DMS 273 (cell line): ENCODE results near the gene RREB1.

Experiments used
- DNase-seq: peaks from one replicate; lab custom pipeline; 2025; ENCODE audit not compliant: unreplicated experiment; lab: John Stamatoyannopoulos, UW

The RREB1 gene

DNA sequence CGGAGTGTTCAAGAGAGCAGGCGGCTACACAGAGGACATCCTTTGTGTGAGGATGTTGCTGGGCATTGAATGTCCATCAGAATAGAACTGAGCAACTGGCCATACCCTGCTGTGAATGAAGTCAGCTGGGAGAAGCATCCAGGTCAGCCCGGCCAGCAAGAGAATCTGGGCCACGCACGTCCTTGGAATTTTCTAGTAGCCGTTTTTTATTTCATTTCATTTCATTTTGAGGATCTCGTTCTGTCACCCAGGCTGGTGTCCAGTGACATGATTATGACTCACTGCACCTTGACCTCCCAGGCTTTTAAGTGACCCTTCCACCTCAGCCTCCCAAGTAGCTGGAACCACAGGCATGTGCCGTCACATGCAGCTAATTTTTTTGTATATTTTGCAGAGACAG lies 107.4 kb downstream of the RREB1 start:
- no peak for DNase-seq

DNA sequence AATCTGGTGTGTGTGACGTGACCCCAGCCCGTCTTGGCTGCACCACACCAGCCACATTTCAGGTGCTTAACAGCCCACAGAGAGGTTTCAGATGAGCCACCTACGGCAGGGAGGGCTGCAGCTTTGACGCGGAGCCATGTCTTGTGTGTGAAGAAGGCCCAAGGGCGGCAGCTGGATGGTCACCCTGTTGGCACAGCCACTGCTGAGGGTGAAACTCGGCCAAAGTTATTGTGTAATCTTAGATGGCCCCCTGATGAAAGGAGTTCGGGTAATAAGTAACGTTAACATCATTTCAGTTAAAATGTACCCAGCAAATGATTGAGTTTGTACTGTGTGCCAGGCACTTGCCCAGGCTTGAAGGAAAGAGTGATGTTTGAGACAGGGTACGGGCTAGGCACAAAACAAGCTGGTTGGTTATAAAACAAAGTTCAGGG lies 108.1 kb downstream of the RREB1 start:
- DNase-seq, result no peak

DNA sequence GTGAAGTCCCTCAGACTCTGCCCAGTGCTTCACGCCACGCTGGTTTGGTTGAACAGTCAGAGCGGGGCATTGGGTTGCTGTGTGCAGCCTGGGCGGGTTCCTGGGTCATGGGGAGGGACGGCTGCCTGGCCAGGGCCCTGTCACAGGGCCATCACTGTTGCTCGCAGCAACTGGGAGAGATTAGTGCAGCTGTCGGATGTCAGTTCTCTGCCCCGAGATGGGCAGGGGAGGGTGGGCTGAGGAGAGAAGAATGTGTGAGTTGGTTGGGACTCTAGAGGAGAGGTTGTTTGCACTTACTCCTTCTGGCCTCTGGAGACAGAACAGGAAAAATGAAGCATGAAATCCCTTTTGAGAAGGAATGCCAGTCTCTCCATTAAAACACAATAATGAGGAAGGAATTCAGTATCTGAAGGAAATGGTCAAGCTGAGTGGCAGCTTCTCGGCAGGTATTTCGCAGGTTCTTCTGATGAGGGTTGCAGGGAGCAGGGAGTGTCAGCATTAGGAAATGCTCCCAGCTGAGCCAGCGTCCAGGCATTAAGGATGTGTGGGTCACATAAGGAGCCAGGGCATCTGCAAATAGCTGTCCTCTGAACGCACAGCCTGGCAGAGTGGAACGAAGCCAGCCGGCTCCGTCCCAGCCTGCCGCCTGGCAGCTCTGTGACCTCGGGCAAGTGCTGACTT lies 109.3 kb downstream of the RREB1 start:
- DNase-seq, result no peak

DNA sequence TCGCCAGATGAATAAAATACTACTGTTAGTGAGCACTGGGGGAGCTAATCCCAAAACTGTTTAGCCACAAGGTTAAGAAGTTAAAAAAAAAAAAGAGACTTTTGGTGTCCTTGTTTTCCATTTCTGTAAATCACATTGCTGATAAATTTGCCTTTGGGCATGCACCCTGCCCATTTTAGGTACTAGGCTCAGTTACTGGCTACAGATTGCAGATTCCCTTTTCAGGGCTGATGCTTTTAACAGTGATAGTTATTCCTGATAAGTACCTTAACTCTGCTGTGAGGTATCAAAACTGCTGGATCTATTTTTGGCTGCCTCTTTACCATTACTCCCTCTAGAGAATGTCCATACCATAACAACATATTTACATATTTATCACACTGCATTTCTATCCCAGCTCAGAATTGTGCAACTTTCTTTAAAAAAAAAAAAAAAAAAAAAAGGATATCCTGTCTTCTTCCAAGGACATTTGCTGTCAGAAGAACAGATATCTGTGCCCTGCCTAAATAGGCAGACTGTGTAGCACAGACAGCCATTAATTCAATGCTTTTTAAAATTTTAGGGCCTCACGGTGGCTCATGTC lies 110.7 kb downstream of the RREB1 start:
- no peak for DNase-seq

DNA sequence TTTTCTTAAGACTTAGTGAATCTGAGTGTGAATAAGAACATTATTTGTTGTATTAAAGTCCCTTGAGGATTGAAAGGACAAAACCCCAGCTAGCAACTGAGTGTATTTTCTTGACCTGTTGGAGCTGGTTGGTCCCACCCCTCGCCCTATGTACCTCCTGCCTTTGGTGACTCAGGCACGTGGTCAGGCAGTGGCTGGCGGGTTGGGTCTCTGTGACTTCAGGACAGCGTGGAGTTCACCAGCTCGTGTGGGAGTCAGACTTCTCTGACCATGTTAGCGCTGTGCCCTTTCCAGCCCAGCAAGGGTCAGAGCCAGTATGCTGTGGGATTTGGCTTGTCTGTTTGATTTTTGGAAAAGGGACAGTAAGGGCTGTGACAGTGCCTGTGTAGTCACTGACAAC lies 111.5 kb downstream of the RREB1 start:
- no peak for DNase-seq

DNA sequence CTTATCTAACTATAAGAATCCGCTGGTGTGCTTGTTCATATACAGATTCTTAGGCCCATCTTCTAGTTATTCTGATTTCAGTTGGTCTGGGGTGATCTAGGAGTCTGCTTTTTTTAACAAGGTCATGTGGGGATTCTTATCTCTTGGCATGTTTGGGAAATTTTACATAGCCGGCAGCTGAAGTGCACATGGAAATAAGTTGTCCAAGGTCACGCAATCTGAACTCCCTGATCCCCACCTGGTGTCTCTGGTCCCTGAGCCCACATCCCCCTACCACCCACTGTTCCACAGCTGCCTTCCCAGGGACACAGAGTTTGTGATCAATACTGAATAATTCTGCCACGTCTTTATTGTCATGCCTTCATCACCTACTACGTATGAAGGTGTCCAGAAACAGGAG lies 114.4 kb downstream of the RREB1 start:
- no peak for DNase-seq

DNA sequence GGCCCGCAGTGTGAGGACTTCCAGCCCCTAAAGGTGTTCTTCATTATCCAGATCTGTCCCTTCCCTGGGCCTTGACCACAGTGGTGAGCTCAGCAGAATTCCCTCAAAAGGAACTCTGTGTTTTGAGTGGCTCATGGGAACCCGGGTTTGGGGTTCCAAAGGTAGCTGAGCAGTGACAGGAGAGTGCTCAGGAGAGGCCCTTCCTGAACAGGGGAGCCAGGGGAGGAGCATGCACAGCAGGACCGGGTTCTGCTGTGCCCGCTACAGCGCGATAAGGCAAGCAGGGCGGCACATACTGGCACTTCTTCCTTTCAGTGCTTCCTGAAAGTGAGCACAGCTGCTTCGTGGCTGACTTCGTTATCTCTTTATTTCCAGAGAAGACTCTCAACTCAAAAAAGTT lies 117.0 kb downstream of the RREB1 start:
- DNase-seq, result no peak

DNA sequence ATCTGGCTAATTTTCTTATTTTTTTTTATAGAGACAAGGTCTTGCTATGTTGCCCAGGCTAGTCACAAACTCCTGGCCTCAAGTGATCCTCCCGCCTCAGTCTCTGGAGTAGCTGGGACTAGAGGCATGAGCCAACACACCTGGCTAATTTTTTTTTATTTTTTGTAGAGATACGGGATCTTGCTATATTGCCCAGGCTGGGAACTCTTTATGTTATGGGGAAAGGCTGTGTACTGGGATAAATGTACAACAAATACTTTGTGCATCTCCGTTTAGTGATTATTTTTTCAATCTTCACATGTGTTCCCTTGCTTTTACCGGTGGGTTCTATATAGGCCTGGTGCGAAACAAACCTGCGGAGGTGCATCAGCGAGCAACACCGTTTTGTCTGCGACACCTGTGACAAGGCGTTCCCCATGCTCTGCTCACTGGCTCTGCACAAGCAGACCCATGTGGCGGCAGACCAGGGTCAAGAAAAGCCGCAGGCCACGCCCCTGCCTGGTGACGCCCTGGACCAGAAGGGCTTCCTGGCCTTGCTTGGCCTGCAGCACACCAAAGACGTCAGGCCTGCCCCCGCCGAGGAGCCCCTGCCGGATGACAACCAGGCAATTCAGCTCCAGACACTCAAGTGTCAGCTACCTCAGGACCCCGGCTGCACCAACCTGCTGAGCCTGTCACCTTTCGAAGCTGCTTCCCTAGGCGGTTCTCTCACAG lies 121.1 kb downstream of the RREB1 start:
- no peak for DNase-seq

DNA sequence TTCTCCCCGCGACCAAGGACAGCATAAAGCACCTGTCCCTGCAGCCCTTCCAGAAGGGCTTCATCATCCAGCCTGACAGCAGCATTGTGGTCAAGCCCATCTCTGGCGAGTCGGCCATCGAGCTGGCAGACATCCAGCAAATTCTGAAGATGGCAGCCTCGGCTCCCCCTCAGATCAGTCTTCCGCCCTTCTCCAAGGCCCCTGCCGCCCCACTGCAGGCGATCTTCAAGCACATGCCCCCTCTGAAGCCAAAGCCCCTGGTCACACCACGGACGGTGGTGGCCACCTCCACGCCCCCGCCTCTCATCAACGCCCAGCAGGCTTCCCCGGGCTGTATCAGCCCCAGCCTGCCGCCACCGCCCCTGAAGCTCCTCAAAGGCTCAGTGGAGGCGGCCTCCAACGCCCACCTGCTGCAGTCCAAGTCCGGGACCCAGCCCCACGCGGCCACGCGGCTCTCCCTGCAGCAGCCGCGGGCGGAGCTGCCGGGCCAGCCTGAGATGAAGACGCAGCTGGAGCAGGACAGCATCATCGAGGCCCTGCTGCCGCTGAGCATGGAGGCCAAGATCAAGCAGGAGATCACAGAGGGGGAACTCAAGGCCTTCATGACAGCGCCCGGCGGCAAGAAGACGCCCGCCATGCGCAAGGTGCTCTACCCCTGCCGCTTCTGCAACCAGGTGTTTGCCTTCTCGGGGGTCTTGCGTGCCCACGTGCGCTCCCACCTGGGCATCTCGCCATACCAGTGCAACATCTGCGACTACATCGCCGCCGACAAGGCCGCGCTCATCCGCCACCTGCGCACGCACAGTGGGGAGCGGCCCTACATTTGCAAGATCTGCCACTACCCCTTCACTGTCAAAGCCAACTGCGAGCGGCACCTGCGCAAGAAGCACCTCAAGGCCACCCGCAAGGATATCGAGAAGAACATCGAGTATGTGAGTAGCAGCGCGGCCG lies 121.9 kb downstream of the RREB1 start:
- DNase-seq, result no peak

DNA sequence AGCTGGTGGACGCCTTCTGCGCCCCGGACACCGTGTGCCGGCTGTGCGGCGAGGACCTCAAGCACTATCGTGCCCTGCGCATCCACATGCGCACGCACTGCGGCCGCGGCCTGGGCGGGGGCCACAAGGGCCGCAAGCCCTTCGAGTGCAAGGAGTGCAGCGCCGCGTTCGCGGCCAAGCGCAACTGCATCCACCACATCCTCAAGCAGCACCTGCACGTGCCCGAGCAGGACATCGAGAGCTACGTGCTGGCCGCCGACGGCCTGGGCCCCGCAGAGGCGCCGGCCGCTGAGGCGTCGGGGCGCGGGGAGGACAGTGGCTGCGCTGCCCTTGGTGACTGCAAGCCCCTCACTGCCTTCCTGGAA lies 122.5 kb downstream of the RREB1 start:
- no peak for DNase-seq

DNA sequence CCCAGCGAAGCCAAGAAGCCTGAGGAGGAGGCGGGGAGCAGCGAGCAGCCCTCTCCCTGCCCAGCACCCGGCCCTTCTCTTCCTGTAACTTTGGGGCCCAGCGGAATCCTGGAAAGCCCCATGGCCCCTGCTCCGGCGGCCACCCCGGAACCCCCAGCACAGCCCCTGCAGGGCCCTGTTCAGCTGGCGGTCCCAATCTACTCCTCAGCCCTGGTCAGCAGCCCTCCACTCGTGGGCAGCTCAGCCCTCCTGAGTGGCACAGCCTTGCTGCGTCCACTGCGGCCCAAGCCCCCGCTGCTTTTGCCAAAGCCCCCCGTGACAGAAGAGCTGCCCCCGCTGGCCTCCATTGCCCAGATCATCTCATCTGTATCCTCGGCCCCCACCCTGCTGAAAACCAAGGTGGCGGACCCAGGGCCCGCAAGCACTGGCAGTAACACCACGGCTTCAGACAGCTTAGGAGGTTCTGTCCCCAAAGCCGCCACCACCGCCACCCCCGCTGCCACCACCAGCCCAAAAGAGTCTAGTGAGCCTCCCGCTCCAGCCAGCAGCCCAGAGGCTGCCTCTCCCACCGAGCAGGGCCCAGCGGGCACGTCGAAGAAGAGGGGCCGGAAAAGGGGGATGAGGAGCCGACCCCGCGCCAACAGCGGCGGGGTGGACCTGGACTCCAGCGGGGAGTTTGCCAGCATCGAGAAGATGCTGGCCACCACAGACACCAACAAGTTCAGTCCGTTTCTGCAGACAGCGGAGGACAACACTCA lies 123.4 kb downstream of the RREB1 start:
- no peak for DNase-seq

DNA sequence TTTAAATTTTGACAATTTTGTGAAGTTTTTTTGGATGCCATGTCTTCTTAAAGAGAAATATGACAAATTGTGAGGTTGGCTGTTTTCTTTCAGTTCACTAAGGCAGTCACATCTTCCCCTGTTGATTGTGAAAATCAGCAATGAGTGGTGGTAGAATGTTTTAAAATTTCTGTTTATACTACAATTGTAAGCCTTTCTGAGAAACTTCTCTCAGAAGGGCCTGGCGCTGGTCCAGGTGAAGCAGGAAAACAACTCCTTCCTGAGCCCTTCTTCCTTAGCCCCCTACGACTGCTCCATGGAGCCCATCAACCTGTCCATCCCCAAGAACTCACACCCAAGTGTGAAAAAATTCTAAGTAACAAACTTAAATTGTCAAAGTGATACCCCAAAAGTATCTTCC lies 124.6 kb downstream of the RREB1 start:
- no peak for DNase-seq

DNA sequence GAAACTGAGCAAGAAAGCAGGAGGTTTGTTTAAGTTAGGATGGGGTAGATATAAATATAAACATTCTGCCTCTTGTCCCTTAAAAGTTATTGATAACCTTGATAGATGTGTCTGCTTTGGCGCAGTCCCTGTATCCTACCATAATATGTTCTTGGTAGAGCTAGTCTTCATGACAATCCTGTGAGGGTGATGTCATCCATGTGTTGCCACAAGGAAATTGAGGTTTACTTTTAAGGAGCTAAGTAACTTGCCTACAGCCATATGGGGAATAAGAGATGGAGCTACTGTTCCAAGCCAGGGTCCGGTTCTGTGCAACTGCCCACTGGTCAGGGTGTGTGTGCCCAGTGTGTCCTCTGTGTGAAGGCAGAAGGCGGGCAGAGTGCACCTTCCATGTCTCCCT lies 126.8 kb downstream of the RREB1 start:
- DNase-seq, result no peak

DNA sequence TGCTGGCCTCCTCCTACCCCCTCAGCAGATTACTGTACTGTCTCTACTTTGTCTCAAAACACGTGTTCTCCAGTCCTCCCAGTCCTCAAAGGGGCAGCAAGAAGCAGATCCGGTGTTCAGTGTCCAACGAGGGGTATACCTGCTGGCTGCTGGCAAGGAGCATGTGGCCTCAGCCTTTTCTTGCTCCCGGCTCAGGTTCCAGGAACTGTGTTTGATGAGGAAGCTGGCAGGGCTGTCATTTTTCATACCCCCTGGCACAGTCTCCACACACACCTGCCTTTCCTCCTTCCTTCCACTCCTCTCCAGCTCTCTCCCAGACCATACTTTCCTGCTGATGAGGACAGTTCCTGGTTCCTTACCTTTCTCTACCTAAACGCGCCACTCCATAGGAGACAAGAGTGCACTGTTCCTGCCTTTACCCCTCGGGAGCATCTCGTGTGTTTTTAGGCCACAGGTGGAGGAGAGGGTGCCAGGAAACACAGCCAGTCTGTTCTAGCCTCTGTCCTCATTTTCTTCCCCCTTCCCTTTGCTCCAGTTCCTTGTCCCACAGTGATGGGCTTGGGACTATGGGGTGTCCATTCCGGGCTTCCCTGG lies 128.0 kb downstream of the RREB1 start:
- no peak for DNase-seq

DNA sequence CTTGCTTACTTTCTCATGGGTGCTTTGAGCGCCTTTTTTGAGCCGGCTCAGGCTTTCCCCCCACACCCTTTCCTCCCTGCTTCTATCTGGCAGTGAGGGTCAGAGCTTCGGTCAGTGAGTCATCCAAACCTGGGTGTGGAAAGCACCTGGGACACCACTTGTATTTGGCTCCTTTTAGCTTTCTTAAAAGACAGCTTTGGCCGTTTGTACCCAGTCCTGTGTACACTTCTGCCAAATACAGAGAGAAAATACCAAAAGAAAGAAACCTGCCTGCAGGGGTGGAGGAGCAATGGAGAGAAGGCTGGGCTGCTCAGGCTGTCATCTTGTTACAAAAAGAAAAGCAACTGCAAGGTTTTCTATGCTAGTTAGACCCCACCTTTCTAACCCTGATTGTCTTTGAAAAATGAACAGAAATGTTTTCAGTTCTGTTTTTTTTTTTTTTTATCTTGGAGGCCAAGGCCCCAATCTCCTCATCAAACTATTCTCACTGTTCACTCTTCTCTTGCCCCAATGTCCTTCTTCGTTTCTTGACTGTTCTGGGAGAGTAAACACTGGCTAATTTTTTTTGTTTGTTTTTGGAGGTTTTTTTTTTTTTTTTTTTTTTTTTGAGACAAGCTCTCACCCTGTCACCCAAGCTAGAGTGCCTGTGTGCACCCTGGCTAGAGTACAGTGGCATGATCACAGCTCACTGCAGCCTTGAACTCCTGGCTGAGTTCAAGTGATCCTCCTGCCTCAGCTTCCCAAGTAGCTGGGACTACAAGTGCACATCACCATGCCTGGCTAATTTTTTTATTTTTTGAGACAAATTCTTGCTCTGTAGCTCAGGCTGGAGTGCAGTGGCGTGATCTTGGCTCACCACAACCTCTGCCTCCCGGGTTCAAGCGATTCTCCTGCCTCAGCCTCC lies 128.8 kb downstream of the RREB1 start:
- no peak for DNase-seq

DNA sequence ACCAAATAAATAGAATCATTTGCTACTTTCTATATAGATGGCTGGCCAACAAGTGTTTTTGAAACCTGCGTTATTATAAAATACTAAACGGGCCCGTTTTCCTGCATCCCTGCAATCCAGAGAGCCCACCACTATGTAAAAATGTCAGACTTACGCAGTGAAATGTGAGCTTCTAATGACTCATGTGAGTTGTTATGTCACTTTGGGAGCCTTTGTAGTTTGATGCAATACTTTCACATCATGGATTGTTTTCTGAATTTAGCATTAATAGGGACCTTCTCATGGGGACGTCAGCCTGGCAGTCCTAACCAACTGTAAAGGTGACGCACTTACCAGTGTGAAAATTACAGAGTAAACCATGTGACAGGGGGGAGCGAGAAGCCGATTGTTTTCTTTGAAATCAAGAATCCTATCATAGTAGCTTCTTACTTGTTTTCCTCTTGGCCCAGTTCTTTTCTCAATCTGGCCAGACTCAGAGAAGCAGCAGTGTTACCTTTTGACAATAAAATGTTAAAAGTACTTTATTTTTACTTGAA lies 130.0 kb downstream of the RREB1 start:
- DNase-seq, result no peak

DNA sequence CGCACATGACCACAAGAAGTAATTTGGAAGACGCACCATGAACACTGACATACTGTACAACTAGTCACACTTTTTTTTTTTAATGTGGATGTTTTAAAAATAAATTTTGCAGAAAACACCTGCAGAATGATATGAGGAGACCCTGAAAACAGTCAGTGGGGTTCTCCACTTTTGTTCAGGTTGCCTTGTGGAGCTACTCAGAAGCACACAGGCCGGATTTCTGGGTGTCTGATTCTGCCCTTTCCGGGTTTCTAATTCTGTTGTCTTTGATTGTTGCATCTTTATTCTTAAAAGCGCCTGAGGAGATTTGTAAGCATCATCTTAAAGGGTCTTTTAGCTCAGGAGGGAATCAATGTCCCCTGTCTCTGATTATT lies 130.8 kb downstream of the RREB1 start:
- DNase-seq, result no peak

DNA sequence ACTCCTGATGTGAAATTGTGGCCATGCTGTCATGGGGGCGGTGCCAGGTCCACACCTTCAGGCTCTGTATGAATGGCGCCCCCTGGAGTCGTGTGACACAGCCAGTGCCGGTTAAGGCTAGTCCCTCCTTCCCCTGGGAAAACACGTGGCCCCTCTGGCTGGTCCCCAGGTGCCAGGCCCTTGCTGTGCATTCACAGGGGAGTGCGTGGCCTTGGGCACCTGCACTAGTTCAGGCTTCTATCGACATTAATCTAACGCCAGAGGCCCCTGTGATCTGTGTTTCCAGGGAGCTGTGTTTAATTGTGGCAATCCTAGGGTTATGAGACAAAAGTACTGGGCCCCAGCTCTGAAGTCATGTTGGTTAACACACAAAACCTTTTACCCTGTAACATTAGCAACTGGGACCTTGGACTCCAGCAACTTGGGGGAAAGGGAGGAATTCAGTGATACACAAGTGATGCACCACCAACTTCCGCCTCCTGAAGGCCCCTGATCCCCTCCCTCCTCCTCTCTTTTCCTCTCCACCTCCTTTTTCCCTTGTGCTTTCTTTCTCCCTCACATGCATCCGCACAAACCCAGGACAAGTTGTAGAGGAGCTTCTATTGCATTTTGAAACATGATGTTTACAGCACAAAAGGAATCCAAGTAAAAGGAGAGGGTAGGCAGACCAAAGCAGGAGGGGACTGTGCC lies 131.3 kb downstream of the RREB1 start:
- DNase-seq, result peak; percentile 88

DNA sequence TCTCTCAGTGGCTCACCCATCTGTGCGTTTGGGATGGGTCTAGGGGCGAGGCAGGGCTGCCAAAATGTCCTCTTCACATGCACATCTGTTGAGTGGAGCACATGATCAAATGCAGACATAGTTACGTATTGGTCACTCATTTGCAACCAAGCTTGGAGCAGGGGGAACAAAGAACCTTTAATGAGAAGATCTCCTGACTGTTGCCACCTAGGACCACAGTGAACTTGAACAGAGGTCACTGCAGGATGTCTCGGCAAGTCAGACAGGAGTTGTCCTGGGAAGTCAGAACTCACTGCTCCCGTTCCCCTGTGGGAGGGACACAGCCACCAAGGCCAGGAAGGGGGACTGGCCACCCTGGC lies 131.8 kb downstream of the RREB1 start:
- no peak for DNase-seq
